Endothelial cell (in vitro differentiated cells): ENCODE results near the gene MUC12. TPM values are rescaled to one million over a fixed set of nuclear protein-coding genes. Genes with fewer than 3 reads are reported as not detected.
A peak's percentile ranks its signal among the peaks of the same experiment; 100 is the strongest.

Experiments used
- DNase-seq: peaks from one replicate; pipeline ENCODE4 v3.0.0; 2021; ENCODE audit warnings: low spot score
- H3K27ac Mint-ChIP-seq: one replicate; pipeline ENCODE4 v1.8.0; 2021; ENCODE audit warnings: mixed read lengths, inconsistent platforms; ENCODE audit not compliant: unreplicated experiment
- H3K27me3 Mint-ChIP-seq: one replicate; pipeline ENCODE4 v1.8.0; 2021; ENCODE audit warnings: mild to moderate bottlenecking, moderate library complexity, mixed read lengths, inconsistent platforms; ENCODE audit not compliant: unreplicated experiment
- H3K36me3 Mint-ChIP-seq: one replicate; pipeline ENCODE4 v1.8.0; 2021; ENCODE audit warnings: mild to moderate bottlenecking, low read depth, mixed read lengths, inconsistent platforms; ENCODE audit not compliant: unreplicated experiment
- H3K4me1 Mint-ChIP-seq: one replicate; pipeline ENCODE4 v1.8.0; 2021; ENCODE audit warnings: mild to moderate bottlenecking, mixed read lengths, inconsistent platforms; ENCODE audit not compliant: unreplicated experiment
- H3K4me3 Mint-ChIP-seq: one replicate; pipeline ENCODE4 v1.8.0; 2021; ENCODE audit warnings: mild to moderate bottlenecking, mixed read lengths, inconsistent platforms; ENCODE audit not compliant: unreplicated experiment
- H3K9me3 Mint-ChIP-seq: one replicate; pipeline ENCODE4 v1.8.0; 2021; ENCODE audit warnings: mixed read lengths, inconsistent platforms; ENCODE audit not compliant: unreplicated experiment
- total RNA-seq: library from RNA; stranded (reverse); fragmentation: NEBNext Ultra II Directional; extraction: Animal tissue kit (Norgen Biotek cat#: 25700); gene quantifications from one replicate; pipeline ENCODE4 v1.2.1, GENCODE V29; 2021; ENCODE audit not compliant: unreplicated experiment
- TF ChIP-seq, protein P1 (sequence below): fragments of 200-600 bp; sonication (generic); IDR thresholded peaks from one replicate; pipeline ENCODE4 v1.5.0; 2021; ENCODE audit warnings: antibody characterized with exemption; ENCODE audit not compliant: unreplicated experiment

MUC12 gene
- total RNA-seq, 1 donor from 2014 or later, result 1.3 TPM

DNA sequence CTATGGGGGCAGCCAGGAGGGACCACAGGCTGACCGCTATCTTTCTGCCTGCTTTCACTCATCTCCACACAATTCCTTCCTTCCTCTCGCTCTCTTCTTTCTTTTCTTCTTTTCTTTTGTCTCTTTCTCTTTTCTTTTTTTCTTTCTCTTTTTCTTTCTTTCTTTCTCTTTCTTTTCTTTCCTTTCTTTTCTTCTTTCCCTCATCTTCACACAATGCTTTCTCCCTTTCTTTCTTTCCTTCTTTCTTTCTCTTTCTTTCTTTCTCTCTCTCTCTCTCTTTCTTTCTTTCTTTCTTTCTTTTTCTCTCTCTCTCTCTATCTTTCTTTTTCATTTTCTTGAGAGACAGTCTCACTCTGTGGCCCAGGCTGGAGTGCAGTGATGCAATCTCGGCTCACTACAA lies 6.8 kb upstream of the MUC12 start:
- Mint-ChIP-seq H3K4me1 (peaks cover 12% of the 10 kb centered on the region), H3K9me3 (no peaks in the 10 kb centered on the region), H3K27ac (no peak overlapping the region), H3K4me3 (no peak overlapping the region), H3K36me3 (peaks cover 4% of the 10 kb centered on the region), H3K27me3 (peaks cover 22% of the 10 kb centered on the region)
- no peak for DNase-seq
- TF ChIP-seq, protein P1, sequence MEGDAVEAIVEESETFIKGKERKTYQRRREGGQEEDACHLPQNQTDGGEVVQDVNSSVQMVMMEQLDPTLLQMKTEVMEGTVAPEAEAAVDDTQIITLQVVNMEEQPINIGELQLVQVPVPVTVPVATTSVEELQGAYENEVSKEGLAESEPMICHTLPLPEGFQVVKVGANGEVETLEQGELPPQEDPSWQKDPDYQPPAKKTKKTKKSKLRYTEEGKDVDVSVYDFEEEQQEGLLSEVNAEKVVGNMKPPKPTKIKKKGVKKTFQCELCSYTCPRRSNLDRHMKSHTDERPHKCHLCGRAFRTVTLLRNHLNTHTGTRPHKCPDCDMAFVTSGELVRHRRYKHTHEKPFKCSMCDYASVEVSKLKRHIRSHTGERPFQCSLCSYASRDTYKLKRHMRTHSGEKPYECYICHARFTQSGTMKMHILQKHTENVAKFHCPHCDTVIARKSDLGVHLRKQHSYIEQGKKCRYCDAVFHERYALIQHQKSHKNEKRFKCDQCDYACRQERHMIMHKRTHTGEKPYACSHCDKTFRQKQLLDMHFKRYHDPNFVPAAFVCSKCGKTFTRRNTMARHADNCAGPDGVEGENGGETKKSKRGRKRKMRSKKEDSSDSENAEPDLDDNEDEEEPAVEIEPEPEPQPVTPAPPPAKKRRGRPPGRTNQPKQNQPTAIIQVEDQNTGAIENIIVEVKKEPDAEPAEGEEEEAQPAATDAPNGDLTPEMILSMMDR, result no peak

DNA sequence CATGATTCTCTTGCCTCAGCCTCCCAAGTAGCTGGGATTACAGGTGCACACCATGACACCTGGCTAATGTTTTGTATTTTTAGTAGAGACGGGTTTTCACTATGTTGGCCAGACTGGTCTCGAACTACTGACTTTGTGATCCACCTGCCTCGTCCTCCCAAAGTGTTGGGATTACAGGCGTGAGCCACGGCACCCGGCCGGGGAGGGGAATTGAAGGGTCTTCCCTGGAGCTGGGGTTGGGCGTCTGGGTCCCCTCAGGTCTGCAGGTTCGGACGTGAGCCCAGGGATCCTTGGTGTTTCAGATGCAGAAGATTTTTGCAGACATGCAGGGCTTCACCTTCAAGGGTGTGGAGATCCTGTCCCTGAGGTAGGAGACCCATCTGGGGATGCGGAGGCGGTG lies 6.0 kb upstream of the MUC12 start:
- no peak for DNase-seq
- H3K4me1 Mint-ChIP-seq, result peaks cover 15% of the 10 kb centered on the region
- H3K27me3 Mint-ChIP-seq, result peaks cover 29% of the 10 kb centered on the region
- TF ChIP-seq, protein P1, result no peak
- H3K9me3 Mint-ChIP-seq, result no peaks in the 10 kb centered on the region
- no peak overlapping the region for H3K4me3 Mint-ChIP-seq
- H3K27ac Mint-ChIP-seq, result no peak overlapping the region
- H3K36me3 Mint-ChIP-seq, result peaks cover 5% of the 10 kb centered on the region

DNA sequence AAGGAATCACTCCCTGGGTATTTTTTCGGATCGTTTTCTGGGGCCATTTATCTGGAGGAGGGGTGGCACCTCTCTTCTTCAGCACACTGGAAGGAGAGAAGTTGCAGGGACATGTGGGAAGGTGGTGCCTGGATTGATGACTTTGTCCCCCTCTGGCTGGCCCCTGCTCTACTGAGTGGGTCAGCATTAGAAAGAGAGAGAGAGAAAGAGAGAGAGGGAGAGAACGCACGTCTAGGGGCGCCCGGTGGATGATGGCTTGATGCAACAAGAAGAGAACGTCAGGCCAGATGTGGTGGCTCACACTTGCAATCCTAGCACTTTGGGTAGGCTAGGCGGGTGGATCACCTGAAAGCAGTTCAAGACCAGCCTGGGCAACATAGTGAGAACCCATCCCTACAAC lies 5.5 kb upstream of the MUC12 start:
- no peaks in the 10 kb centered on the region for H3K9me3 Mint-ChIP-seq
- no peak overlapping the region for H3K4me3 Mint-ChIP-seq
- TF ChIP-seq, protein P1, result no peak
- peaks cover 15% of the 10 kb centered on the region for H3K4me1 Mint-ChIP-seq
- no peak overlapping the region for H3K27ac Mint-ChIP-seq
- no peak for DNase-seq
- H3K27me3 Mint-ChIP-seq, result peaks cover 29% of the 10 kb centered on the region
- H3K36me3 Mint-ChIP-seq, result peaks cover 5% of the 10 kb centered on the region

DNA sequence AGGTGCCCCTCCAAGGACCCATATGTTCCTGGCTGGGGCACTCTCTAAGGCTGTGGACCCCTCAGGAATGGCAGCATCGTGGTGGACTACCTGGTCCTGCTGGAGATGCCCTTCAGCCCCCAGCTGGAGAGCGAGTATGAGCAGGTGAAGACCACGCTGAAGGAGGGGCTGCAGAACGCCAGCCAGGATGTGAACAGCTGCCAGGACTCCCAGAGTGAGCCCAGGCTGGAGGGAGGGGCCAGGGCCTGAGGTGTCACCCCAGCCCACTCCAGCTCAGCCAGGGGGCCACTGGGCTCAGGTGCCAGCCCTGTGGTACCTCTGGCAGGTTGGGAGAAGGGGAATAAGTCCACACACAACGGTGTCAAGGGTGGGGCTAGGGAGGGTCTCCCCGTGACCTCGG lies 4.7 kb upstream of the MUC12 start:
- no peaks in the 10 kb centered on the region for H3K9me3 Mint-ChIP-seq
- H3K4me3 Mint-ChIP-seq, result no peak overlapping the region
- H3K36me3 Mint-ChIP-seq, result peaks cover 5% of the 10 kb centered on the region
- no peak for DNase-seq
- TF ChIP-seq, protein P1, result no peak
- H3K27ac Mint-ChIP-seq, result no peak overlapping the region
- H3K27me3 Mint-ChIP-seq, result peaks cover 33% of the 10 kb centered on the region
- peaks cover 15% of the 10 kb centered on the region for H3K4me1 Mint-ChIP-seq

DNA sequence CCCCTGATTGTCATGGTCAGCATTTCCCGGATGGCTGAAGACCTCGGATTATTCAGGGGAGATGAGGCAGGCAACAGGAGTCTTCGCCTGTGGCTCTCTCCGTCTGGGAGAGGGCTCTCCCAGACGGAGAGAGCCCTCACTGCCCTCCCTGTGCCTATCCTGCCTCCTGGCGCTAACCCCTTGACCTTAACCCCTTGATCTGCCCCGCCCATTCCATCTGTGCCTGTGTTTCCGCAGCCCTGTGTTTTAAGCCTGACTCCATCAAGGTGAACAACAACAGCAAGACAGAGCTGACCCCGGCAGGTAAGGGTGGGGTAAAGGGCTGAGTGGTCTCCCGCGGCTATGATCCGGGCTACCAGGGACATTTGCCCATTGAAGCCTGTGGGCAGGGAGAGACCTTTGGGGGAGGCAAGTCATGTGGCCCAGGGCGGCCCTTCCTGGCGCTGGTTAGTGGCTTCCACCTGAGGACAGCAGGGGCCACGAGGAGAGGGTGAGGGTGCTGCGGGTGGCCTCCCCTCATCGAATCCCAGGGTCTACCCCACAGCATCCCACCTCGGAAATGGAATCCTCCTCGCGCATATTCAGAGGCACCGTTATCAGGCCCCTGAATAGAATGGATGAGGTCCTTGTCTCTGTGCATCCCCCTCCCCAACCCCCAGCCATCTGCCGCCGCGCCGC lies 4.2 kb upstream of the MUC12 start:
- Mint-ChIP-seq H3K4me3 (peak overlapping the region; percentile 84), H3K4me1 (peaks cover 15% of the 10 kb centered on the region), H3K27me3 (peaks cover 33% of the 10 kb centered on the region), H3K27ac (no peak overlapping the region), H3K36me3 (peaks cover 5% of the 10 kb centered on the region), H3K9me3 (no peaks in the 10 kb centered on the region)
- TF ChIP-seq, protein P1, result no peak
- no peak for DNase-seq
